IMR-90 (cell line): ENCODE data around the gene ASAP2. TPM values are rescaled to one million over a fixed set of nuclear protein-coding genes. Genes with fewer than 3 reads are reported as not detected.

Experiments used
- ATAC-seq: fragments of 200-7000 bp; cut with Tn5 transposase; 2 replicates; pipeline ENCODE4 v1.9.1; 2020; ENCODE audit warnings: low read depth, mild to moderate bottlenecking, moderate library complexity
- BruUV-seq: library from RNA; stranded (reverse); fragments of 400-500 nt; replicated peaks from 2 replicates; lab custom pipeline; 2021; lab: Mats Ljungman, UMichigan
- CTCF ChIA-PET: fragments of 300-600 bp; formaldehyde crosslinking; extraction: SDS; loops from one replicate; lab custom pipeline; 2021; ENCODE audit warnings: antibody characterized with exemption; lab: Yijun Ruan, JAX
- POLR2A ChIA-PET: fragments of 300-600 bp; sonication (Branson Sonifier 250); formaldehyde crosslinking; loops from one replicate; lab custom pipeline; 2022; ENCODE audit warnings: antibody characterized with exemption; ENCODE audit not compliant: unreplicated experiment; lab: Charles Lee
- DNase-seq: peaks from one replicate; pipeline ENCODE4 v3.0.0; 2013
- H2AFZ ChIP-seq: replicated peaks from 2 replicates; pipeline ENCODE3; 2013; ENCODE audit warnings: low read length, mild to moderate bottlenecking; ENCODE audit not compliant: poor library complexity
- H2AK5ac ChIP-seq: 2 replicates; pipeline ENCODE4 v1.6.1; 2013; ENCODE audit warnings: low read depth, low read length, inconsistent platforms
- H2AK9ac ChIP-seq: replicated peaks from 2 replicates; pipeline ENCODE3; 2013; ENCODE audit warnings: mild to moderate bottlenecking, low read depth, low read length, moderate library complexity; ENCODE audit not compliant: poor library complexity
- H2BK120ac ChIP-seq: 2 replicates; pipeline ENCODE4 v1.6.1; 2013; ENCODE audit warnings: low read depth, low read length, inconsistent platforms
- H2BK15ac ChIP-seq: 3 replicates; pipeline ENCODE4 v1.6.1; 2013; ENCODE audit warnings: low read depth, low read length, inconsistent platforms
- H2BK20ac ChIP-seq: 2 replicates; pipeline ENCODE4 v1.6.1; 2013; ENCODE audit warnings: low read depth, mild to moderate bottlenecking, inconsistent platforms, low read length, moderate library complexity
- H2BK5ac ChIP-seq: 2 replicates; pipeline ENCODE4 v1.6.1; 2013; ENCODE audit warnings: mild to moderate bottlenecking, low read depth, low read length, inconsistent platforms; ENCODE audit not compliant: poor library complexity, severe bottlenecking
- H3K14ac ChIP-seq: replicated peaks from 2 replicates; pipeline ENCODE4 v1.6.1; 2013; ENCODE audit warnings: low read depth, low read length, inconsistent platforms
- H3K18ac ChIP-seq: 2 replicates; pipeline ENCODE4 v1.6.1; 2013; ENCODE audit warnings: low read depth, low read length, control low read depth
- H3K23ac ChIP-seq: 2 replicates; pipeline ENCODE4 v1.6.1; 2013; ENCODE audit warnings: low read depth, low read length, inconsistent platforms
- H3K27ac ChIP-seq: 2 replicates; pipeline ENCODE4 v1.5.1; 2013; ENCODE audit warnings: mild to moderate bottlenecking, control low read depth, low read length; ENCODE audit not compliant: insufficient read depth
- H3K27me3 ChIP-seq: 2 replicates; pipeline ENCODE4 v1.6.1; 2013; ENCODE audit warnings: low read length; ENCODE audit not compliant: control insufficient read depth, insufficient read depth
- H3K36me3 ChIP-seq: 2 replicates; pipeline ENCODE4 v1.6.1; 2013; ENCODE audit warnings: low read length, mixed read lengths; ENCODE audit not compliant: control insufficient read depth, insufficient read depth
- H3K4ac ChIP-seq: 2 replicates; pipeline ENCODE4 v1.6.1; 2013; ENCODE audit warnings: low read depth, low read length, inconsistent platforms
- H3K4me1 ChIP-seq: 2 replicates; pipeline ENCODE4 v1.6.1; 2013; ENCODE audit warnings: low read length, mixed read lengths; ENCODE audit not compliant: control insufficient read depth, insufficient read depth
- H3K4me2 ChIP-seq: 2 replicates; pipeline ENCODE4 v1.6.1; 2013; ENCODE audit warnings: low read depth, mild to moderate bottlenecking, control low read depth, low read length, moderate library complexity
- H3K4me3 ChIP-seq: 2 replicates; pipeline ENCODE4 v1.5.1; 2013; ENCODE audit warnings: low read depth, mild to moderate bottlenecking, control low read depth, low read length, moderate library complexity; ENCODE audit not compliant: insufficient read depth
- H3K56ac ChIP-seq: 2 replicates; pipeline ENCODE4 v1.6.1; 2013; ENCODE audit warnings: low read length, inconsistent platforms; ENCODE audit not compliant: insufficient read depth; ENCODE audit errors: extremely low read depth
- H3K79me1 ChIP-seq, 2 experiments: 2 replicates each; pipeline ENCODE4 v1.6.1; 2013; ENCODE audit warnings: low read length in 2 of 2, inconsistent platforms in 1 of 2, low read depth in 1 of 2
- H3K9ac ChIP-seq: 2 replicates; pipeline ENCODE4 v1.6.1; 2013; ENCODE audit warnings: low read depth, low read length, control low read depth
- H3K9me1 ChIP-seq: 2 replicates; pipeline ENCODE4 v1.6.1; 2013; ENCODE audit warnings: low read length, inconsistent platforms; ENCODE audit not compliant: insufficient read depth
- H3K9me3 ChIP-seq: 2 replicates; pipeline ENCODE4 v1.6.1; 2013; ENCODE audit warnings: low read length; ENCODE audit not compliant: control insufficient read depth, insufficient read depth
- H4K20me1 ChIP-seq: 2 replicates; pipeline ENCODE4 v1.6.1; 2013; ENCODE audit warnings: low read length, inconsistent platforms; ENCODE audit not compliant: insufficient read depth
- H4K5ac ChIP-seq: 2 replicates; pipeline ENCODE4 v1.6.1; 2013; ENCODE audit warnings: mild to moderate bottlenecking, low read depth, low read length, control low read depth
- H4K8ac ChIP-seq, 2 experiments: 2 replicates each; pipeline ENCODE4 v1.6.1; 2013; ENCODE audit warnings: low read depth in 2 of 2, low read length in 2 of 2, control low read depth in 1 of 2, inconsistent platforms in 1 of 2
- H4K91ac ChIP-seq: 2 replicates; pipeline ENCODE4 v1.6.1; 2013; ENCODE audit warnings: low read depth, low read length, inconsistent platforms; ENCODE audit not compliant: insufficient read depth
- WGBS, 2 experiments: methylation state at CpG; one replicate each; pipeline versions ENCODE4 v1.1.5 to v1.1.7; 2013; ENCODE audit warnings: missing lambda C conversion rate in 2 of 2; ENCODE audit not compliant: insufficient read length in 1 of 2; ENCODE audit errors: extremely low coverage in 2 of 2; 5-methylcytosine and 5-hydroxymethylcytosine counted together
- dilution Hi-C: fragments of 300-500 bp; cut with HindIII; formaldehyde crosslinking; loops from one replicate; pipeline ENCODE4 v1.14.3; 2018; ENCODE audit warnings: low sequenced_read_pairs; ENCODE audit not compliant: unreplicated experiment
- in situ Hi-C: fragments of 300-500 bp; cut with MboI; formaldehyde crosslinking; loops from 3 replicates; pipeline ENCODE4 v1.14.3; 2019; ENCODE audit warnings: low sequenced_read_pairs, inconsistent platforms, mixed read lengths
- intact Hi-C: fragments of 100-400 bp; cut with micrococcal nuclease; formaldehyde crosslinking; loops from 2 replicates; pipeline ENCODE4 v1.10.0; 2022
- polyA plus RNA-seq, 3 experiments: library from polyadenylated mRNA; depleted of rRNA; stranded (reverse); fragments of >200 nt; gene quantifications; 2 replicates each; pipeline ENCODE4 v1.2.3, GENCODE V29; 2012; ENCODE audit warnings: low replicate concordance in 1 of 3
- total RNA-seq: library from RNA; depleted of rRNA; stranded (reverse); fragments of >200 nt; gene quantifications from 2 replicates; pipeline ENCODE4 v1.2.3, GENCODE V29; 2012
- TF ChIP-seq, protein P1 (sequence below): fragments of 150-350 bp; IDR thresholded peaks from 2 replicates; pipeline ENCODE4 v1.6.1; 2017; ENCODE audit warnings: mild to moderate bottlenecking, antibody characterized with exemption, low read length, low read depth

ASAP2 gene
- total and polyA plus RNA-seq, 2 of the 4 experiments (the other 2 are of a cell fraction) = 19.7 to 28.1 TPM

DNA sequence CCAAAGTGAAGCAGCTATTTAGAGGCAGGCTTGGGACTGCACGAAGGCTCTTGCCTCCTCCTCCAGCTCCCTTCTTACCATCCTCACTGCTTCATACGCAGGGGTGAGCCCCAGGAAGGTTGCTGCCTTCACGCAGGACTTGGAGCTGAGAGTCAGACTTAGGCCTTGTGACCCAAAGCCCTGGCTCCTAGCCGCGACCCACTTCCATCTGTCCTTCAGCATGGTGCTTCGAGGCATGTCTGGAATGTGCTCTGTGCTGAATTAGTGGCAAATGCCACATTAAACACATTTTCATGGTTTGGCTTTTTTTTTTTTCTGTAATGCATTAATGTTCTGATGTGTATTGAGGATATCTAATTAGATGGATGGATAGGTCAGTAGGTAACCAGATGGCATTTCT, 179.2 kb downstream of the ASAP2 start:
- Histone ChIP-seq H3K18ac (no peak overlapping the region), H3K4me2 (no peak overlapping the region), H3K23ac (no peak overlapping the region), H3K4me1 (peaks cover 13% of the 10 kb centered on the region), H3K36me3 (peaks cover 43% of the 10 kb centered on the region), H3K79me1 (peaks cover 9 to 64% of the 10 kb centered on the region in 2 experiments; a peak in 3 of 4 replicates), H4K20me1 (peaks cover 8% of the 10 kb centered on the region), H3K27ac (no peak overlapping the region), H3K27me3 (no peaks in the 10 kb centered on the region), H3K56ac (no peak overlapping the region), H3K9me3 (no peaks in the 10 kb centered on the region), H4K8ac (no peak overlapping the region), H3K9me1 (peaks cover 26% of the 10 kb centered on the region), H3K9ac (no peak overlapping the region), H2BK120ac (no peak overlapping the region), H2AFZ (no peak overlapping the region), H2BK15ac (no peak overlapping the region), H2BK5ac (no peak overlapping the region), H2AK9ac (no peak overlapping the region), H2BK20ac (no peak overlapping the region), H2AK5ac (no peak overlapping the region), H4K91ac (no peak overlapping the region), H3K14ac (no peak overlapping the region), H4K5ac (no peak overlapping the region), H3K4ac (no peak overlapping the region), H3K4me3 (no peak overlapping the region)
- ATAC-seq = no peak
- in situ Hi-C loops (no loop called here), dilution Hi-C loops (no loop called here), intact Hi-C loops (no loop called here)
- CTCF ChIA-PET = interaction anchor here (0.6 kb wide), 1 partner anchor 309 kb away, joined by 3 read pairs; no protein-coding TSS in a partner anchor
- TF ChIP-seq, protein P1, sequence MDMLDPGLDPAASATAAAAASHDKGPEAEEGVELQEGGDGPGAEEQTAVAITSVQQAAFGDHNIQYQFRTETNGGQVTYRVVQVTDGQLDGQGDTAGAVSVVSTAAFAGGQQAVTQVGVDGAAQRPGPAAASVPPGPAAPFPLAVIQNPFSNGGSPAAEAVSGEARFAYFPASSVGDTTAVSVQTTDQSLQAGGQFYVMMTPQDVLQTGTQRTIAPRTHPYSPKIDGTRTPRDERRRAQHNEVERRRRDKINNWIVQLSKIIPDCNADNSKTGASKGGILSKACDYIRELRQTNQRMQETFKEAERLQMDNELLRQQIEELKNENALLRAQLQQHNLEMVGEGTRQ = no peak
- no peak for DNase-seq
- no TSS peak for BruUV-seq
- POLR2A ChIA-PET = no interaction called here
- 100% methylated on average over 5 of the region's 6 CpGs; no CpG with 5 or more reads in 1 of the 2 experiments for WGBS, 2 experiments
